Natural killer cell treated with Interleukin-12 subunit alpha and Interleukin-12 subunit beta and Interleukin-15 and Interleukin-18, amount 100 ng/mL, for 72 hours (primary cell): Measurements from ENCODE around the gene PPP4R1. TPM values are rescaled to one million over a fixed set of nuclear protein-coding genes. Genes with fewer than 3 reads are reported as not detected.
A peak's percentile ranks its signal among the peaks of the same experiment; 100 is the strongest.

Experiments used
- ATAC-seq, 2 donors: fragments of 150-1000 bp; cut with Tn5 transposase in 1 of 2; sonication (Bioruptor Pico), chemical (Tn5 transposase) in 1 of 2; 2 replicates each; pipeline ENCODE4 v1.10.0; 2021
- DNase-seq: peaks from one replicate; pipeline ENCODE4 v3.0.0; 2022; ENCODE audit warnings: low spot score
- H3K27ac Mint-ChIP-seq, 2 donors: 1 replicate in 1 of 2; 2 replicates in 1 of 2; pipeline ENCODE4 v1.8.0; 2022; ENCODE audit warnings: mixed read lengths in 2 of 2, mild to moderate bottlenecking in 1 of 2, moderate library complexity in 1 of 2
- H3K27me3 Mint-ChIP-seq, 2 donors: 1 replicate in 1 of 2; 2 replicates in 1 of 2; pipeline ENCODE4 v1.8.0; 2022; ENCODE audit warnings: mixed read lengths in 2 of 2
- H3K36me3 Mint-ChIP-seq: one replicate; pipeline ENCODE4 v1.8.0; 2022; ENCODE audit warnings: mixed read lengths
- H3K4me1 Mint-ChIP-seq, 2 donors: 1 replicate in 1 of 2; 2 replicates in 1 of 2; pipeline ENCODE4 v1.8.0; 2022; ENCODE audit warnings: low read depth in 2 of 2, mixed read lengths in 2 of 2, mild to moderate bottlenecking in 1 of 2
- H3K4me3 Mint-ChIP-seq: one replicate; pipeline ENCODE4 v1.8.0; 2022; ENCODE audit warnings: mixed read lengths
- H3K9me3 Mint-ChIP-seq: 2 replicates; pipeline ENCODE4 v1.8.0; 2022; ENCODE audit warnings: mixed read lengths
- total RNA-seq, 2 donors: library from RNA; stranded (reverse); gene quantifications; one replicate each; pipeline ENCODE4 v1.2.3, GENCODE V29; 2022

Gene PPP4R1
- total RNA-seq = 10 to 100 TPM; 53.9 to 65.5 TPM

GRCh38 chr18:9614401-9615279 lies at the start of gene PPP4R1:
TSS of gene PPP4R1 (minus strand) at chr18:9614559. CDS start at chr18:9614484, 75 bp downstream.
- Mint-ChIP-seq H3K27ac (peak within 1 kb of the TSS; percentile 89 to 96), H3K9me3 (no peaks in the 10 kb centered on the region), H3K36me3 (peaks cover 14% of the 10 kb centered on the region), H3K27me3 (no peaks in the 10 kb centered on the region), H3K4me3 (peak within 1 kb of the TSS; percentile 92), H3K4me1 (peaks cover 36 to 42% of the 10 kb centered on the region in 2 donors)
- peak; percentile 83 for DNase-seq
- peak; percentile 87 to 90 for ATAC-seq

- DNase-seq = no peak
- Mint-ChIP-seq H3K4me1 (no peaks in the 10 kb centered on the region), H3K4me3 (no peak overlapping the region), H3K9me3 (no peaks in the 10 kb centered on the region), H3K27ac (no peak overlapping the region), H3K27me3 (peaks cover 0 to 6% of the 10 kb centered on the region in 2 donors), H3K36me3 (no peaks in the 10 kb centered on the region)
- no peak for ATAC-seq
Measured at GRCh38 chr18:9663377-9663776, 49.0 kb upstream of the PPP4R1 start.

GRCh38 chr18:9661564-9661963 lies 47.2 kb upstream of the PPP4R1 start:
- H3K36me3 Mint-ChIP-seq = no peaks in the 10 kb centered on the region
- DNase-seq (no peak), ATAC-seq (no peak)
- H3K27me3 Mint-ChIP-seq = peaks cover 0 to 6% of the 10 kb centered on the region in 2 donors
- no peaks in the 10 kb centered on the region for H3K9me3 Mint-ChIP-seq
- no peak overlapping the region for H3K27ac Mint-ChIP-seq
- H3K4me3 Mint-ChIP-seq = no peak overlapping the region
- no peaks in the 10 kb centered on the region for H3K4me1 Mint-ChIP-seq

GRCh38 chr18:9659499-9660375 lies 45.4 kb upstream of the PPP4R1 start:
- Mint-ChIP-seq H3K4me1 (no peaks in the 10 kb centered on the region), H3K27ac (no peak overlapping the region), H3K36me3 (no peaks in the 10 kb centered on the region), H3K4me3 (no peak overlapping the region), H3K9me3 (no peaks in the 10 kb centered on the region), H3K27me3 (peaks cover 2 to 6% of the 10 kb centered on the region in 2 donors)
- no peak for ATAC-seq
- no peak for DNase-seq

- Mint-ChIP-seq H3K27me3 (peaks cover 2 to 6% of the 10 kb centered on the region in 2 donors), H3K27ac (no peak overlapping the region), H3K4me1 (no peaks in the 10 kb centered on the region), H3K9me3 (no peaks in the 10 kb centered on the region), H3K36me3 (no peaks in the 10 kb centered on the region), H3K4me3 (no peak overlapping the region)
- ATAC-seq (no peak), DNase-seq (no peak)
Measured at GRCh38 chr18:9658087-9658641, 43.8 kb upstream of the PPP4R1 start.

GRCh38 chr18:9655232-9655767 lies 40.9 kb upstream of the PPP4R1 start:
- Mint-ChIP-seq H3K9me3 (no peaks in the 10 kb centered on the region), H3K4me3 (no peak overlapping the region), H3K36me3 (no peaks in the 10 kb centered on the region), H3K27ac (no peak overlapping the region), H3K4me1 (no peaks in the 10 kb centered on the region), H3K27me3 (peaks cover 0 to 4% of the 10 kb centered on the region in 2 donors)
- ATAC-seq = no peak
- DNase-seq = no peak

GRCh38 chr18:9653390-9653789 lies 39.0 kb upstream of the PPP4R1 start:
- Mint-ChIP-seq H3K4me1 (no peaks in the 10 kb centered on the region), H3K27ac (no peak overlapping the region), H3K9me3 (no peaks in the 10 kb centered on the region), H3K27me3 (peaks cover 0 to 6% of the 10 kb centered on the region in 2 donors), H3K4me3 (no peak overlapping the region), H3K36me3 (no peaks in the 10 kb centered on the region)
- ATAC-seq (no peak), DNase-seq (no peak)

GRCh38 chr18:9649164-9649540 lies 34.8 kb upstream of the PPP4R1 start:
- H3K4me1 Mint-ChIP-seq = no peaks in the 10 kb centered on the region
- ATAC-seq = no peak
- no peaks in the 10 kb centered on the region for H3K9me3 Mint-ChIP-seq
- DNase-seq = no peak
- no peak overlapping the region for H3K27ac Mint-ChIP-seq
- H3K4me3 Mint-ChIP-seq = no peak overlapping the region
- H3K27me3 Mint-ChIP-seq = peaks cover 6 to 8% of the 10 kb centered on the region in 2 donors
- no peaks in the 10 kb centered on the region for H3K36me3 Mint-ChIP-seq

- no peaks in the 10 kb centered on the region for H3K36me3 Mint-ChIP-seq
- H3K27ac Mint-ChIP-seq = no peak overlapping the region
- H3K9me3 Mint-ChIP-seq = no peaks in the 10 kb centered on the region
- H3K4me3 Mint-ChIP-seq = no peak overlapping the region
- no peak for ATAC-seq
- H3K27me3 Mint-ChIP-seq = peaks cover 6 to 8% of the 10 kb centered on the region in 2 donors
- H3K4me1 Mint-ChIP-seq = no peaks in the 10 kb centered on the region
- no peak for DNase-seq
Measured at GRCh38 chr18:9648431-9649163, 34.2 kb upstream of the PPP4R1 start.

GRCh38 chr18:9647496-9648323 lies 33.4 kb upstream of the PPP4R1 start:
- Mint-ChIP-seq H3K36me3 (no peaks in the 10 kb centered on the region), H3K9me3 (no peaks in the 10 kb centered on the region), H3K27me3 (peaks cover 6% of the 10 kb centered on the region in 2 donors), H3K27ac (no peak overlapping the region), H3K4me1 (no peaks in the 10 kb centered on the region), H3K4me3 (no peak overlapping the region)
- DNase-seq (no peak), ATAC-seq (no peak)

GRCh38 chr18:9643549-9643948 lies 29.2 kb upstream of the PPP4R1 start:
- no peak overlapping the region for H3K4me3 Mint-ChIP-seq
- ATAC-seq = no peak
- DNase-seq = no peak
- H3K27ac Mint-ChIP-seq = no peak overlapping the region
- no peaks in the 10 kb centered on the region for H3K9me3 Mint-ChIP-seq
- no peaks in the 10 kb centered on the region for H3K4me1 Mint-ChIP-seq
- H3K36me3 Mint-ChIP-seq = no peaks in the 10 kb centered on the region
- peaks cover 6 to 15% of the 10 kb centered on the region in 2 donors for H3K27me3 Mint-ChIP-seq

GRCh38 chr18:9642799-9643462 lies 28.6 kb upstream of the PPP4R1 start:
- Mint-ChIP-seq H3K36me3 (no peaks in the 10 kb centered on the region), H3K4me3 (no peak overlapping the region), H3K27ac (no peak overlapping the region), H3K27me3 (peaks cover 6 to 14% of the 10 kb centered on the region in 2 donors), H3K9me3 (no peaks in the 10 kb centered on the region), H3K4me1 (no peaks in the 10 kb centered on the region)
- no peak for DNase-seq
- ATAC-seq = no peak
